GM19463 (cell line): Measurements from ENCODE around the gene DZIP1.
"Not testable (repeated sequence)": the region's sequence is repeated elsewhere in the genome, so short reads cannot be mapped to it uniquely, and the experiment has no call there.

Experiments
- ATAC-seq: cut with Tn5 transposase; IDR thresholded peaks from one replicate; pipeline ENCODE4 v1.9.1; 2021; ENCODE audit warnings: mild to moderate bottlenecking, moderate library complexity; ENCODE audit not compliant: unreplicated experiment

Gene DZIP1

DNA sequence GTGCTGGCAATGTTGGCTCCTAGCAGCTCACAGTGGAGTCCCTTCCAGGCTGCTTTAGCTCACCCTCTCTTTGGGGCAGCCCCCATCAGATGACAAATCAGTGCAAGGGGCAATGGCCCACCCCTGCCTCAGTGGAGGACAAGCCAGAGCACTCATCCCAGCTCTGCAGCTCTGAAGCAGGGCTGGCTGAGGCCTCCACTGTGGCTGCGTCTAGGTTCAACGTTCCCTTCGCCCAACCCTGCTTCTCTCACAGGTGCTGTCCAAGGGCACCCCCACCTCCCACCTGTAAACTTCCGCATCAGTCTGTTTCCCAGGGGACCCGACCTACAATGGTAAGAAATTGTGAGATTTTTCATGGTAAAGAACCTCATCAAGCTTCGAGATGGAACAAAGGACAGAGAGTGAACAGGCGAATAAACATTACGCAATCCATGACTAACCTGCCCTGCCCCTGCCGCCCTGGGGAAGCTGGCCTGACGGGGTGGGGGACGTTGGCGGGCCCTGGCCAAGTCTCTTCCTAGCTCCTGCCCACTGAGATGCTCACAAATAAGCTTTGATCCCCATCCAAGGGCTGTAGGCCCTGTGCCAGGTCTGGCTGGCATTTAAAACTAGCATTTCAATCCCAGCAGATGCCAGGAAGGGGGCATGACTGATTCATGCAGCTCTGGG is 40.5 kb downstream of the DZIP1 start:
- no peak for ATAC-seq

GRCh38 chr13:95601906-95602305 is 42.6 kb downstream of the DZIP1 start:
- ATAC-seq: no peak

GRCh38 chr13:95601216-95601615 is 43.3 kb downstream of the DZIP1 start:
- ATAC-seq: no peak

DNA sequence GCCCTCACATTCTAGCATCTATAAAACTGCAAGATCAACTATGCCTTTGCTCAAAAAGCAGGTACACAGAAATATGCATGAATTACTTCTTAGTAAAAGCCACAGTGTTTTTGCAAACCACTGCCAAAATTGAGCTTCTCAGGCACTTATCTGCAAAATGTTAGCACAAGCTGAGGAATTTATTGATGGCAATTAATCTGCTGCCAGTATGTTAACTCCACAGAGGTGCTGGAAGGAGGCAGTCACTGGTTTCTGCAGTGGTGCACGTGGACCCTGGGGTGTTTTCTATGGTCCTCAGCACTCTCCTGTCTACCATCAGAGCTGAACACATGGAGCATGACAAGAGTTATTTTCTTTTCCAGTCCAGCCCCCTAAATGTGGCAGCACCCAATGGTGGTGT is 47.8 kb downstream of the DZIP1 start:
- ATAC-seq: no peak

GRCh38 chr13:95593462-95593861 is 51.0 kb downstream of the DZIP1 start:
- ATAC-seq: no peak

DNA sequence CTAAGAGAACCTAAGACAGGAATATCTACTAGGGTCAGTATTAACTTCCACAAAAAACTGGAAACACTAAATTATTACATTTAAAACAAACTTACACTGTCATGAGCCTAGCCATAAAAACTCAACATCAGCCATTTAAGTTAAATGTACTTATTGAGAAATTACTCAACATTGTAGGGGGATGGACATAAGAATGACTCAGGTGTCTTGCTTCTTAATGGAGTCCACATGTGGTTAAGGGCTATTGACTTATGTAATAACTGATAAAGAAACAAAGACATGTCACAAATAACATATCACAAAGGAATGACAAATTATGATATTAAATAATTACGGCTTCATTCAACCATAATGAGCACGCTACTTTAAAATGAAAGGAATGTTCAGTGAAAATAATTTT is 55.8 kb downstream of the DZIP1 start:
- ATAC-seq: no peak

- no peak for ATAC-seq
Observed at GRCh38 chr13:95588134-95588533, 56.4 kb downstream of the DZIP1 start.

DNA sequence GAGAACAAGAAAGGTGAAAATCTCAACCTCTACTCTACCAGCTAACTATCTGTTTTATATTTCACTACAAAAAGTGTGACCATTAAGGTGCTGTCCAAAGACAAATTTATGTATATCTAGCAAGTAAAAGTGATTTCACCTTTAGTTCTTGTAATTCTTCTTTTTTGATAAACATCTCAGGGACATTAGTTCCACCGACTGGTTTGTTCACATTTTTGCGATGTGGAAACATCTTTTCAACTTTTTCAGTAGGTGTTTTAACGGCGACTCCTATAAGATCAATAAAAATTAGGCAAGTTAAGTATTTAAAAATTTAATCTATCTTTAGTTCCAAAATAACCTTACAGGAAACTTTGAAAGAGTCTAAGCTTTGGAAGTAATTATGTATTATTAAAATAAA is 58.6 kb downstream of the DZIP1 start:
- ATAC-seq: no peak

DNA sequence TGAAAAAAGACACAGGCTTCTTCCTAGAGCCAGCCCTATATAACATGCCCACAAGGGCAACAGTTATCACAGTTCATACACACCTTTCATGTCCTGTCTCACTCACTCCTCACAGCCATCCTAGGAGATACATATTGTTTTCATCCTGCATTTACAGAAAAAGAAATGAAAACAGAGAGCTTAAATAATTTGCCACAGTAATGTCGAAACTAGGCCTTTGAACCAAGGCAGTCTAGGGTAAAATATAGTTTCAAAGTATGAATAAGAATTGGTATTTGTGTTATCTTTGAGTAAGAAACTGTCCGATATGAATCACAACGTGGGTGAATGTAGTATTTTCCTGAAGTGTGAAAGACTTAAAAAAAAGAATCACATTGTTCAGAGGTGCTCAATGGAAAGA is 65.2 kb downstream of the DZIP1 start:
- peak; percentile 88 for ATAC-seq

GRCh38 chr13:95573221-95573620 is 71.3 kb downstream of the DZIP1 start:
- ATAC-seq: no peak

DNA sequence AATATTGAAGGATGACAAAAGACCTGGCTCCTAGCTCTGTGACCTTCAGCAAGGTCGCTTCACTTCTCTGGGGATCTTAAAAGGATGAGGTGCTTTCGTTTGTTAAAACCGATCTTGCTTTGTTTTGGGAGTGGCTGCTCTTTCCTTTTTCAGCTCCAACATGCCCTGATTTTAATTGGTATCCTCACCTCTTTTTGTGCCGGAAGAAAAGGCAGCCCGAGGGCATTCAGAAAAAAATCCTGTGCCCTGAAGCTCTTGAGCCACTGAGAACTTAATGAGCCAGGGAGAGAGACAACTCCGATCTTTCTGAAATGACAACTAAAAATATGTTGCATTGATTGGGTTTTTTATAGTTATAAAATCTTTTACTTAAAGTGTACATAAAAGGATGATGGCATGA is 72.6 kb downstream of the DZIP1 start:
- no peak for ATAC-seq

DNA sequence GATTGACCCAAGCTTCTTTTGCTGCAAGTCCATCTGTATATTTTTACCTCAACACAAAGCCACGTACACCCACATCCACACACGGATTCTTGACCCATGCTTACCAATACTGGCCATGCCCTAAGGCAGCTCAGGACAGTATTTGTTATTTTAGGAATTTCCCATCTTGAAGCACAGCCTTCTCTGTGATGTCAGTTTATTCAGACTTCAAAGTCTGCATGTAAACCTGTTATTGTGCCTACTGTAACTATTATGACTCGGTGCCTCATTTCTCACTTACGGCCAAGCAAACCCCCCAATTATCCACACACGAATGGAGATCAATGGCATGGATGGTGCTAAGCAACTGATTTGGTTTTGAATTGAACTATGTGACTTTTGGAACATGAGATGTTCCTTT is 74.5 kb downstream of the DZIP1 start:
- ATAC-seq: no peak

- peak; percentile 64 for ATAC-seq
Observed at GRCh38 chr13:95568131-95568530, 76.4 kb downstream of the DZIP1 start.

DNA sequence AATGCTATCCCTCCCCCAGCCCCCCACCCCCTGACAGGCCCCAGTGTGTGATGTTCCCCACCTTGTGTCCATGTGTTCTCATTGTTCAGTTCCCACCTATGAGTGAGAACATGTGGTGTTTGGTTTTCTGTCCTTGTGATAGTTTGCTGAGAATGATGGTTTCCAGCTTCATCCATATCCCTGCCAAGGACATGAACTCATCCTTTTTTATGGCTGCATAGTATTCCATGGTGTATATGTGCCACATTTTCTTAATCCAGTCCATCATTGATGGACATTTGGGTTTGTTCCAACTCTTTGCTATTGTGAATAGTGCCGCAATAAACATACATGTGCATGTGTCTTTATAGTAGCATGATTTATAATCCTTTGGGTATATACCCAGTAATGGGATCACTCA is 78.7 kb downstream of the DZIP1 start:
- not testable (repeated sequence) for ATAC-seq

DNA sequence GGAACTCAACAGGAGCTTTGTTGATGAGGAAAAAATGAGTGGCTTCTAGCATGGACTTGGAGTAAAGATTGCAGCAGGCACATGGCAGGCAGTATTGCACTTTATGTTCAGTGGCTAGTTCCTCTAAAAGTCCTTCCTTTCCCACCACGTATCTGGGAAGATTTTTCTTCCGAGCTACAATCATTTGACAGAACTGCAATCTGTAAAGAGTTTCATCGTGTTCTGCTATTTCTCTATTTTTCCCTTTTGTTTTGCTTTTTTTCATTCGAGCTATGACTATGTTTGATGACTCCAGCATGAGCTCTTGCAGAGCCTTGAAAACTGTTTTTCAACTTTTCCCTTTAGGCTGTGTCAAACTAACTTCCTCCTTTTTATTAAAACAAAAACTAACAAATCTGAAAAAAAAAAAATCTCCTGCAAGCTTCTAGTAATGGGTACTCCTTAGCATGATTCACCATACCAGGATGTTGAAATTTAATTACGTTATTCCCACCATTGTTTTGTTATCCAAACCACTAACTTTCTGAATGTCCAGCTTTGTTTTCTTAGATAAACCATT is 79.7 kb downstream of the DZIP1 start:
- no peak for ATAC-seq

DNA sequence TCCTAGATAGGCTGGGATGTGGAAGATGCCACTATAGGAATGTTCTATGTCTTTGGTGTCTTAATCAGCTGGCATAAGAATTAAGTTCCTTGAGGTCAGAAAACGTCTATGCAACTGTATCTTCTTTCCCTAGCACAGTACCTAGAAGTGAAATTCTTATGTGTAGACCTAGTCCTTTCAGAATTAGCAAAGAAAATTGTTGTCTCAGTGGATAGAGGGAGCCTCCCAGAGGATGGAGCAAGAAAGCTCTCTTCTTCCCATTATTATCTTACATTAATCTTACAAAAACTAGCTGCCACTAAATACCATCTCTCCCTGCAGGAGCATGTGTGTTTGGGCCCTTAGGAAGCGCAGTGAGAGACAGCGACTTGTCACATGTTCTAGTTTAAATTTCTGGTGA is 80.4 kb downstream of the DZIP1 start:
- ATAC-seq: no peak

DNA sequence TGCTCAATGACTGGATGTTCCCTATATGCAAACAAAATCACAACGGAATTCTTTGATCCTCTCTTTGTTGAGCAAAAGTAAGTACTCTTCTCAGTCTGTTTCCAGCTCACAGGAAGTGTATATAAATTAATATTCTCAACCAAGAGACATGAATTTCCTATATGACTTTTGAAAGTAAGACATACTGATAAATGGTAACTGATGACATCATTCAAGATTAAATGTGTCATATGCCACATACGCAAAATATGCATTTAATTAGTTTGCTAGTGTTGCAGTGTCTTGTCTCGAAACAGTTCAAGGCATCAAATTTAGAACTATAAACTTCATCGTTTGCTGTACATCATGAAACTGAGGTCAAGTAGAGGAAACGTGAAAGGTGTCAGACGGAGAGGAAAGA is 84.1 kb downstream of the DZIP1 start:
- no peak for ATAC-seq

- ATAC-seq: peak; percentile 52
Observed at GRCh38 chr13:95559100-95559499, 85.4 kb downstream of the DZIP1 start.

- ATAC-seq: no peak
Observed at GRCh38 chr13:95557013-95557412, 87.5 kb downstream of the DZIP1 start.

DNA sequence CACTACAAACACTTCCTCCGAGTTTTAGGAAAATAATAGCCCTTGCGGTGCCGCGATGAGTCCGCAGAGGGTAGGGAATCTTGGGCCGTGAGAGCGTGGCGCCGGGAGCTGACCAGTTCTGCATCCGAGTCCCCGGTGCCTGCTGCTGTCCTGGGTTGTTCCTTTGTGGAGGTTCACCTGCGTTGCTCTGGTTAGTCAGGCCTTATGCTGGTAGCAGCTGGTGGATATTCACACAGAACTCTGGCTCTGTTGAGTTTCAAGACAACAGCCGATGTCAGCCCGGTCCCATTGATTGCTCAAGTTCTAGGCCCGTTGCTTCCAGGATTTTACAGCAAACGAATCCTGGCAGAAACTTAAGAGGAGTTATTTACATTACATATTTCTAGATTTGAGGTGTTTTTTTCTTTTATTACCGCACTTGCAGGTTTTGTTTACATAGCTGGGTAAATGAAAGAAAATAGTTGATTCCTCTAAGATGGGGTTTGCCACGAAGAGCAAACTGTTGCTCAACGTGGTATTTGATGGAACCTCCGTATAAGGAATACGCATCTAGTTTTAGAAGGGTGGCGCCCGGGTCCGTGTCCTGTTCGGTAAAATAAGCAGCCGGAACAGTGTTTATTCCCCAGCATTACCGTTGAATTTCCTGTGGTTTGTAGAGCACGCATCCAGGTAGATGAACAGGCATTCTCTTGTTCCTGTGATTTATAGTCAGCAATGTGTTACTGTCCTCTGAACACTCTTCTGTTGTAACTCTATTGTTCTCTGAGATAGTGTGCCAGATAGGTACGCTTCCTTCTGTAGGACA is 90.7 kb downstream of the DZIP1 start:
- no peak for ATAC-seq

GRCh38 chr13:95552539-95553441 is 91.7 kb downstream of the DZIP1 start, which contains the start of gene CLDN10:
TSS of gene CLDN10 (plus strand) at chr13:95552720. CDS start at chr13:95552754, 34 bp downstream.
- peak; percentile 42 for ATAC-seq
